ENCODE measurements around the gene SLC6A14.

GRCh38 chrX:116413273-116413672 lies 23.1 kb upstream of the SLC6A14 start:
- TF ChIP-seq, protein P1, sequence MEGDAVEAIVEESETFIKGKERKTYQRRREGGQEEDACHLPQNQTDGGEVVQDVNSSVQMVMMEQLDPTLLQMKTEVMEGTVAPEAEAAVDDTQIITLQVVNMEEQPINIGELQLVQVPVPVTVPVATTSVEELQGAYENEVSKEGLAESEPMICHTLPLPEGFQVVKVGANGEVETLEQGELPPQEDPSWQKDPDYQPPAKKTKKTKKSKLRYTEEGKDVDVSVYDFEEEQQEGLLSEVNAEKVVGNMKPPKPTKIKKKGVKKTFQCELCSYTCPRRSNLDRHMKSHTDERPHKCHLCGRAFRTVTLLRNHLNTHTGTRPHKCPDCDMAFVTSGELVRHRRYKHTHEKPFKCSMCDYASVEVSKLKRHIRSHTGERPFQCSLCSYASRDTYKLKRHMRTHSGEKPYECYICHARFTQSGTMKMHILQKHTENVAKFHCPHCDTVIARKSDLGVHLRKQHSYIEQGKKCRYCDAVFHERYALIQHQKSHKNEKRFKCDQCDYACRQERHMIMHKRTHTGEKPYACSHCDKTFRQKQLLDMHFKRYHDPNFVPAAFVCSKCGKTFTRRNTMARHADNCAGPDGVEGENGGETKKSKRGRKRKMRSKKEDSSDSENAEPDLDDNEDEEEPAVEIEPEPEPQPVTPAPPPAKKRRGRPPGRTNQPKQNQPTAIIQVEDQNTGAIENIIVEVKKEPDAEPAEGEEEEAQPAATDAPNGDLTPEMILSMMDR (IDR thresholded peaks at IDR 0.05), result no peak
- TF ChIP-seq EZH2 (IDR thresholded peaks at IDR 0.05; ENCODE audit: borderline replicate concordance, insufficient read depth, low read depth, low read length, poor library complexity, severe bottlenecking), result no peak
